GM21619 (cell line): ENCODE measurements around the gene CD81.

Experiments
- ATAC-seq: cut with Tn5 transposase; IDR thresholded peaks from one replicate; pipeline ENCODE4 v1.9.1; 2021; ENCODE audit not compliant: unreplicated experiment

CD81 gene

DNA sequence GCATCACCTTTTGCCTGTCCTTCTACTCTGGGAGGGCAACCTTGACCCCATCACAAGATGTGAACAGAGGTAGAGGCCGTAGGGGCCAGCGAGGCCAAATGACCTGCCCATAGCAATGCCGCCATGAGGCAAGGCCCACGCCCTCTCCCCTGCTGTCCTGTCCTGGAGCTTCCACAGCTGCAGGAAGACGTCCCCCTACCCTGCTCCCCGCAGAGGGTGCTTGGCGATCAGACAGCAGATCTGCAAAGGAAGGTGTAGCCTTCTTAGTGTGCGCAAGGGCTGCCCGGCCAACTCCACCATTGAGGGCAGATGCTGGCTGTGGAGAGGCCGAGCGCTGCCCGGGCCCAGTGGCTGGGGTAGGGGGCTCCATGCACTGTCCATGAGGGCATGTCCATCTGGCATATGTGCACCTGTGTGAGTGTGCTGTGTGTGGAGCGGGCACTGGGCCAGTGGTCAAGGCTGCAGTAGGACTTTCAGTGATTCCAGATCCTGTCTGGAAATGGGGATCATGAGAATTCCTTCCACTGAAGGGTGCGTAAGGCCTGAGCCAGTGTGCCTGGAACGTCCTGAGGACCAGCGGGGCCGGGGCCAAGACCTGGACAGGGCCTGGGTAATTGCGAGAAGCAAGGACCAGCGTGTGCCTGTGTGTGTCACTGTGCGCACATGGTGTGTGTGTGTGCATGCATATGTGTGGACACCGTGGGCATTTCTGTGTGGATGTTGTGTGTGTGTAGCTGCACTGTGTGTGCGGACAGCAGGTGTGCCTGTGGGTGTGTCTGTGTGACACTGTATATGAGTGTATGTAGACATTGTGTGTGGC, 56.2 kb downstream of the CD81 start:
- no peak for ATAC-seq

DNA sequence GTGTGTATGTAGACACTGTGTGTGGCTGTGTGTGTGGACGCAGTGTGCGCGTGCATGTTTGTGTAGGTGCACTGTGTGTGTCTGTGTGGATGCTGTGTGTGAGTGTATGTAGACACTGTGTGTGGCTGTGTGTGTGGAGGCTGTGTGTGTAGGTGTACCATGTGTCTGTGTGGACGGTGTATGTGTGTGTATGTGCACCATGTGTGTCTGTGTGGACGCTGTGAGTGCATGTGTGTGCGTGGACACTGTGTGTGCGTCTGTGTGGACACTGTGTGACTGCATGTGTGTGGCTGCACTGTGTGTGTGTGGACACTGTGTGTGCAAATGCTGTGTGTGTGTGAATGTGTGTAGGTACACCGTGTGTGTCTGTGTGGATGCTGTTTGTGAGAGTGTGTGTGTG, 56.9 kb downstream of the CD81 start:
- no peak for ATAC-seq

GRCh38 chr11:2434506-2435255, 57.6 kb downstream of the CD81 start:
- ATAC-seq = no peak

GRCh38 chr11:2435288-2436012, 58.3 kb downstream of the CD81 start:
- no peak for ATAC-seq

DNA sequence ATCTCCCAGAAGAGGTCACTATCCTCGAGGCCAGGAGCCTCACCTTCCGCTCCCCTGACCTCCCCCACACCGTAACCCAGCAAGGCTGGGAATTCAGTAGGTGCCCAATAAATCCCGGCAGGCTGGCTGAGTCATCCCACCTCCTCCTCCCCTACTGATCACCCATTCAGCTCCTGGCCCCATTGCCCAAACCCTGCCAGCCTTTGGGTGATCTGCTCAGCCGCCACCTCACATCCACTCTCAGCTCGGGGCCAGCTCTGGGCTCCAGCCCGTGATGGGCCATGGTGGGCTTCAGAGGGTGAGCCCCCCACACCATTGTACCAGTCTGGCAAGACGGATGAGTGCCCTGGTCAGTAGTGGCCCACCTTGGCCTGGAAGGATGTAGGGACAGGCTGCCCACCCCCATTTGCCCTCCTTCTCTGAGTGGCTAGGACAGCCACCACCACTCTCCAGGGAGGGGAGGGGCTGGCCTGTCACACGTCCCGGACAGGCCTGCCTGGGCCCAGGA, 59.0 kb downstream of the CD81 start:
- no peak for ATAC-seq

DNA sequence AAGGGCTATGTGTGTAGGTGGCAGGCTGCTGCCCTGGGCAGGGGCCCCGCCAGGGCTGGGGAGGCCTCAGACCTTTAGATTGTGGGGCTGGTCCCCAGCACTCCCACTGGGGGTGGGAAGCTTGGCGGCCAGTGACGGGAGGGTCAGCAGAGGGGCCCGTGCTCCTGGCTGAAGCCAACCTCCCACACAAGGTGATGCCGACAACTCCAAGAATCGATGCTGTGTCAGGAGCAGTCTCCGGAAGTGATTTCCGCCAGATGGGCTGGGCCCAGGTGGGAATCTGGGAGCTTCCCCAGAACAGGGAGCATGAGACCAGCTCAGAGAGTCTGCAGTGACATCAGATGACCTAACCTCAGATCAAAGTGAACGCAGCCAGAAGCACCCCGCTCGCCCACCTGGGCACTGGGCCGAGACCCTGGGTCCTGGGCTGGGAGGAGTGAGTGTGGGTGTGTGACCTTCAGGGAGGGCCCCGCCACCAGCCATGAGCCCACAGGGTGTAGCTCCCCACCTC, 59.5 kb downstream of the CD81 start:
- ATAC-seq = no peak

DNA sequence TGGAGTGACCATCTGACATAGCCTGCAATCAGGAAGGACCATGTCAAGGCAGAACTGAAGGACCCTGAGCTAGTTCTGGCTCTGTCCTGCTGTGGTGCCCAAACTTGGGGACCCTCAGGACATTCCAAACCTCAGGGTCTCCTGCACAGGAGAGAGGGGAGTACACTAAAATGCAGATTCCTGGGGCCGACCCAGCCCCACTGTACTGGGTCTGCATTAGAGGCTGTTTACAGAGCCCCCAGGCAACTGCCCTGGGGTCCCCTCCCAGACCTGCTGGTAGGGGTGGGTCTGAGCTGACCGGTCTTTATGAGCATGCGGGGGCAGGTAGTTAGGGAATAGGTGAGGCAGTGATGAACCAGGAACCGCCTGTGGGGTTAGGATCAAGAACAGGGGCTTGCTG, 60.4 kb downstream of the CD81 start:
- ATAC-seq = no peak

DNA sequence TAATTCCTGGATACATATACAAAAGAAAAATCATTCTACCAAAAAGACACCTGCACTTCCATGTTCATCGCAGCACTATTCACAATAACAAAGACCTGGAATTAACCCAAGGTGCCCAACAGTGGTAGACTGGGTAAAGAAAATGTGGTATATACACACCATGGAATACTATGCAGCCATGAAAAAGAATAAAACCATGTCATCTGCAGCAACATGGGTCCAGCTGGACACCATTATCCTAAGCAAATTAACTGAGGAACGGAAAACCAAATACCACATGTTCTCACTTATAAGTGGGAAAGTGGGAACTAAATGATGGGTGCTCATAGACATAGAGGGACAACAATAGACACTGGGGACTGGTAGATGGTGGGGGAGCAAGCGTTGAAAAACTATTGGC, 62.7 kb downstream of the CD81 start:
- ATAC-seq = no peak

GRCh38 chr11:2440646-2441045, 63.5 kb downstream of the CD81 start:
- no peak for ATAC-seq

- ATAC-seq = no peak
These were observed 64.1 kb downstream of the CD81 start for GRCh38 chr11:2441171-2441570.

DNA sequence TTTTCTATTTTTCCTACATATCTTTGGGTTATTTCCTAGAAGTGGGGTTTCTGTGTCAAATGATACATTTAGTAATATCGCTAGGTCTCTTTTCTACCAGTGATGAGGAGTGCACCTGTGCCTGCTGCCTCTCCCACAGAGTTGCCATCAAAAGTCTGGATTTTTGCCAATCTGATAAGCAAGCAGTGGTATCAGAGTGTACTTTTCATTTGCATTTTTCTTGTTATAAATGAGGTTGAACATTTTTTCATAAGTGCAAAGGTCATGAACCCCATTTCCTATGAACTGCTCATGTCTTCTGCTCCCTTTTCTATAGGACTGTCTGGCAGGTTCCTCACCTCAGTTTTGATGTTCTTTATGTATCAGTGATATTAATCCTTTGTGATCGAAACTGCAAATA, 65.5 kb downstream of the CD81 start:
- no peak for ATAC-seq

GRCh38 chr11:2443406-2443805, 66.3 kb downstream of the CD81 start:
- ATAC-seq = no peak

DNA sequence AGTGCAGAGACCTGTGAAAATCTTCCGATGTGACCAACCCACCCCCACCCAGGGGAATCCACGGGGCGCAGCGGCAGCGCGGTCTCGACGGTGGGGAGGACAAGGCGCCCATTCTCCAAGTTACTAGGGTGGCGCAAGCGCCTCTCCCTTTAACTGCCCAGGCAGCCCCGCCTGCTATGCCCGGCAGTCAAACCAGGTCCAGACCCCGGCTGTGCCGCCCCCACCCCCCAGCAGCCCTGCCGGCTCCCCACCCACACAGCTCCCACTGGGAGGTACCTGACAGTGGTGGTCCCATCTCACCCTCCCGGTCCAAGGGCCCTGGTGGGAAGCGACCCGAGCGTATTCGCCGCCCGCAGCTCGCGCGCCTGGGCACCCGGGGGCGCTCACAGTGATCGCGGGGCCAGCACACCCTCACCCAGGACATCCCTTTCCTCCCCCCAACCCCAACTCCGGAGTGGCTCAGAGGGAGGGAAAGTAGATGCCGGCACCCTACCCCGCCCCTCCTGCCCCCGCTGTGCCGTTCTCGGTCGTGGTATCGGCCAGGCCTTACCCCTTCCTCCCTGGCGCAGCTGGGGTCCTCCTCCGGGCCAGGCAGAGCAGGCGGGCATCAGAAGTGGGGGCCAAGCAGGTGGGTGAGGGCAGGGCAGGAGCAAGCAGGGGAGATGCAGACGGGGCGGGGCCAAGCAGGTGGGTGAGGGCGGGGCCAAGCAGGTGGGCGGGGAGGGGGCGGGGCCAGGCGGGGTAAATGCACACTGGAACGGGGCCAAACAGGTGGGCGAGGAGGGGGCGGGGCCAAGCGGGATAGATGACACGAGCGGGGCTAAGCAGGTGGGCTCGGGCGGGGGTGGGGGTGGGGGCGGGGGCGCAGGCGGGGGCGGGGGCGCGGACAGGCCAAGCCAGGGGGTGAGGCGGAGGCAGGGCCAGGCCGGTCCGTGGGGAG, 67.0 kb downstream of the CD81 start, which contains the start of gene TRPM5:
Gene TRPM5 (minus strand): TSS at position 634 of the 940 bp plus-strand sequence. CDS start 21,478 bp downstream, outside the sequence.
- no peak for ATAC-seq

- ATAC-seq = no peak
These were observed 68.0 kb downstream of the CD81 start, which contains the start of gene KCNQ1 for GRCh38 chr11:2444821-2445745. TSS of gene KCNQ1 (plus strand) at chr11:2445008. CDS start at chr11:2445099, 91 bp downstream.

- no peak for ATAC-seq
These were observed 68.8 kb downstream of the CD81 start for GRCh38 chr11:2445746-2446551.

DNA sequence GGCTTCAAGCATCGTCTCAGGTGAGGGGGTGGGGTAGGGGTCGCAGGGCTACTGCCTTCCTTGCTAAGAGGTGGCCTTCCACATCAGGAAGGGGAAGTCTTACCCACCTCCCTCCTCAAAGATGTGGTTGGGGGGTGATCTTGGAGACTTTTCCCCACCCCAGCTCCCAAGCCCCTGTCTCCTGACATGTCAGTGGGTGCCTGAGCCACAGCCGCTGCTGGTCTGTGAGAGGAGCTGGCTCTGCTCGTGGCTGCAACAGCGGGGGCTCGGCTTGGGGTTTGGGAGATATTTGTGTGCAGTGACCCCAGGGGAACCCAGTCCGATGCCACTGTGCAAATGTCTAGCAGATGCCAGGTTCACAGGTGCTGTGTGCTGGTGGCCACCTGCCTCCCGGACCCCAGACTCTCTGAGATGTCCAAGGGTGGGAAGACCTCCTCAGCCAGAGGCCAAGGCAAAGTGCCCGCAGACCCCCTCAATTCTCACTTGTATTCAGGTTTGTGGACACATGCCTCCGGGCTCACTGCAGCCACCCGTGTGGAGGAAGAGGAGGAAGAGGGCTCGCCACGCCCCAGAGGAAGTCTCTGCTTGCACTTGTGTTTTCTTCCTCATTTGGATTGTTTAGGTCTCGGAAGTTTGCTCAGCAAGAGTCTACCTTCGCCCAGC, 69.6 kb downstream of the CD81 start:
- no peak for ATAC-seq
